ENCODE measurements around the gene AARS2. TPM values are rescaled to one million over a fixed set of nuclear protein-coding genes. Genes with fewer than 3 reads are reported as not detected.

The AARS2 gene
- total and polyA plus RNA-seq, 9 of the 15 experiments (the other 6 are each of a cell fraction or from before 2014, with no cell fraction given), result 0.97 to 34.0 (median 18.3) TPM

DNA sequence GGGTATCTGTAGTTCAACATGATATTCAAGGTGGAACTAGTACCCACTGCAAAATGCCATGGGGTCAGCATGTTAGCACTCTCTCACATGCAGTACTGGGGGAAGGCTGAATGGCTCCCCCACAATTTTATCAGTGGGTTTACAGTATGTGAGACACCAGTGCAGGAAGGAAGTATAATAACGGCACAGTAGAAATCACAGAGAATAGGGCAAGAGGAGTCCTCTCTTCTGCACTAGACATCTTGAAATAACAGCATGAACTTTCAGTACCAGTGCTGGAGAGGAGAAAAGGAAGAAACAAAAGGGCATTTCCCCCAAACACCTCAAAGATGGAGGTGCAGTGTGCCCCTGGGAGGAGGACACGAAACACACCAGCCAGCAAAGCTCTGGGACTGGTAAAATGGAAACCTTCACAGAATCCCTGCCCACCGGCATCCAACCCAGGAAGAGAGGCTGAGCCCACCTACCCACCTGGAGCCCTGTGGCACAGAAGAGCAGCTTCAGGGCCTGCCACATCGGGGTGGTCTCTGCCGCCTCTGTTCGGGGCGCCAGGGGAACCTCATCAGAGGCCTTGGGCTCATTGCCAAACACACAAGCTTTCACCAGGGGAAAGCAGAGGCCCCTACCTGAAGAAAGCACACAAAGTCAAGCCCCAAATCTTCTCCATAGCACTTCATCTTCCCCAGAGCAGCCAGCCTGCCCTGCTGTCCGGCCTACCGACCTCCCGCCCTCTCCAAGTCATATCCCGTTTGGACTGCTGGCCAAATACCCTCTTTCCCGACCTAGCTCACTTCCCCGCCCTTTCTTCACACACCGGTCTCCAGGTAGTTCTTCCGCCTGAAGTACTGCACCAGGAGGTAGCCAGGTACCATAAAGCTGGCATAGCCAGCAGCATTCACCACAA is 57.0 kb downstream of the AARS2 start (continued):
- TF ChIP-seq, protein P1, sequence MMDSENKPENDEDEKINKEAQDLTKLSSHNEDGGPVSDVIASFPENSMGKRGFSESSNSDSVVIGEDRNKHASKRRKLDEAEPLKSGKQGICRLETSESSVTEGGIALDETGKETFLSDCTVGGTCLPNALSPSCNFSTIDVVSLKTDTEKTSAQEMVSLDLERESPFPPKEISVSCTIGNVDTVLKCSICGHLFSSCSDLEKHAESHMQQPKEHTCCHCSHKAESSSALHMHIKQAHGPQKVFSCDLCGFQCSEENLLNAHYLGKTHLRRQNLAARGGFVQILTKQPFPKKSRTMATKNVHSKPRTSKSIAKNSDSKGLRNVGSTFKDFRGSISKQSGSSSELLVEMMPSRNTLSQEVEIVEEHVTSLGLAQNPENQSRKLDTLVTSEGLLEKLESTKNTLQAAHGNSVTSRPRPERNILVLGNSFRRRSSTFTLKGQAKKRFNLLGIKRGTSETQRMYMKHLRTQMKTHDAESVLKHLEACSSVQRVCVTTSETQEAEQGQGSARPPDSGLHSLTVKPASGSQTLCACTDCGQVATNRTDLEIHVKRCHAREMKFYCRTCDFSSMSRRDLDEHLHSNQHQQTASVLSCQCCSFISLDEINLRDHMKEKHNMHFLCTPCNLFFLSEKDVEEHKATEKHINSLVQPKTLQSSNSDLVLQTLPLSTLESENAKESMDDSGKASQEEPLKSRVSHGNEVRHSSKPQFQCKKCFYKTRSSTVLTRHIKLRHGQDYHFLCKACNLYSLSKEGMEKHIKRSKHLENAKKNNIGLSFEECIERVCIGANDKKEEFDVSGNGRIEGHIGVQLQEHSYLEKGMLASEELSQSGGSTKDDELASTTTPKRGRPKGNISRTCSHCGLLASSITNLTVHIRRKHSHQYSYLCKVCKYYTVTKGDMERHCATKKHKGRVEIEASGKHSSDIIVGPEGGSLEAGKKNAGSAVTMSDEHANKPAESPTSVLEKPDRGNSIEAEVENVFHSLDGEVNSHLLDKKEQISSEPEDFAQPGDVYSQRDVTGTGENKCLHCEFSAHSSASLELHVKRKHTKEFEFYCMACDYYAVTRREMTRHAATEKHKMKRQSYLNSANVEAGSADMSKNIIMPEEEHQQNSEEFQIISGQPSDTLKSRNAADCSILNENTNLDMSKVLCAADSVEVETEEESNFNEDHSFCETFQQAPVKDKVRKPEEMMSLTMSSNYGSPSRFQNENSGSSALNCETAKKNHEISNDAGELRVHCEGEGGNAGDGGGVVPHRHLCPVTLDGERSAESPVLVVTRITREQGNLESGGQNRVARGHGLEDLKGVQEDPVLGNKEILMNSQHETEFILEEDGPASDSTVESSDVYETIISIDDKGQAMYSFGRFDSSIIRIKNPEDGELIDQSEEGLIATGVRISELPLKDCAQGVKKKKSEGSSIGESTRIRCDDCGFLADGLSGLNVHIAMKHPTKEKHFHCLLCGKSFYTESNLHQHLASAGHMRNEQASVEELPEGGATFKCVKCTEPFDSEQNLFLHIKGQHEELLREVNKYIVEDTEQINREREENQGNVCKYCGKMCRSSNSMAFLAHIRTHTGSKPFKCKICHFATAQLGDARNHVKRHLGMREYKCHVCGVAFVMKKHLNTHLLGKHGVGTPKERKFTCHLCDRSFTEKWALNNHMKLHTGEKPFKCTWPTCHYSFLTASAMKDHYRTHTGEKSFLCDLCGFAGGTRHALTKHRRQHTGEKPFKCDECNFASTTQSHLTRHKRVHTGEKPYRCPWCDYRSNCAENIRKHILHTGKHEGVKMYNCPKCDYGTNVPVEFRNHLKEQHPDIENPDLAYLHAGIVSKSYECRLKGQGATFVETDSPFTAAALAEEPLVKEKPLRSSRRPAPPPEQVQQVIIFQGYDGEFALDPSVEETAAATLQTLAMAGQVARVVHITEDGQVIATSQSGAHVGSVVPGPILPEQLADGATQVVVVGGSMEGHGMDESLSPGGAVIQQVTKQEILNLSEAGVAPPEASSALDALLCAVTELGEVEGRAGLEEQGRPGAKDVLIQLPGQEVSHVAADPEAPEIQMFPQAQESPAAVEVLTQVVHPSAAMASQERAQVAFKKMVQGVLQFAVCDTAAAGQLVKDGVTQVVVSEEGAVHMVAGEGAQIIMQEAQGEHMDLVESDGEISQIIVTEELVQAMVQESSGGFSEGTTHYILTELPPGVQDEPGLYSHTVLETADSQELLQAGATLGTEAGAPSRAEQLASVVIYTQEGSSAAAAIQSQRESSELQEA (IDR thresholded peaks at IDR 0.05; ENCODE audit: low read depth), result no peak
- TF ChIP-seq TRIM24 (IDR thresholded peaks at IDR 0.05) (no peak), KDM1A (IDR thresholded peaks at IDR 0.05) (peak in 1 of 2 experiments; percentile 34; a peak in 1 of 4 replicates), SRSF9 (IDR thresholded peaks at IDR 0.05; ENCODE audit: borderline replicate concordance, low read depth, low read length) (no peak), MCM7 (IDR thresholded peaks at IDR 0.05) (no peak), HLTF (IDR thresholded peaks at IDR 0.05) (no peak), SMC3 (conservative IDR thresholded peaks at IDR 0.05; ENCODE audit: insufficient read depth, low read depth, low read length) (no peak), ZNF212 (CRISPR knock-in tag; IDR thresholded peaks at IDR 0.05) (no peak), ZNF316 (IDR thresholded peaks at IDR 0.05) (0 out of 2 replicates have a peak, but pooled peaks have one; percentile 1), XRCC5 (IDR thresholded peaks at IDR 0.05; ENCODE audit: low read depth, low read length) (peak; percentile 6; the same call in 1 of the 2 replicates), ZNF140 (CRISPR knock-in tag; IDR thresholded peaks at IDR 0.05) (no peak), CHD2 (IDR thresholded peaks at IDR 0.05; ENCODE audit: low read depth, low read length) (peak; percentile 20; the same call in 1 of the 2 replicates), SRSF3 (IDR thresholded peaks at IDR 0.05; ENCODE audit: insufficient read depth, low read length) (no peak), MAZ (CRISPR knock-in tag; conservative IDR thresholded peaks at IDR 0.05 in 1 of 2, IDR thresholded peaks at IDR 0.05 in 1 of 2) (no peak), NFE2 (IDR thresholded peaks at IDR 0.05; ENCODE audit: low read depth) (no peak)
- TF ChIP-seq, protein P2, sequence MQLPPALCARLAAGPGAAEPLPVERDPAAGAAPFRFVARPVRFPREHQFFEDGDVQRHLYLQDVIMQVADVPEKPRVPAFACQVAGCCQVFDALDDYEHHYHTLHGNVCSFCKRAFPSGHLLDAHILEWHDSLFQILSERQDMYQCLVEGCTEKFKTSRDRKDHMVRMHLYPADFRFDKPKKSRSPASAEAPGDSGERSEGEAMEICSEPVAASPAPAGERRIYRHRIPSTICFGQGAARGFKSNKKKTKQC (CRISPR knock-in tag; IDR thresholded peaks at IDR 0.05), result no peak
